H1 (cell line): ENCODE measurements around the gene CCDC198. TPM values are rescaled to one million over a fixed set of nuclear protein-coding genes. Genes with fewer than 3 reads are reported as not detected.

Experiments
- CTCF ChIA-PET: fragments of 300-600 bp; sonication (Branson Sonifier 250); formaldehyde crosslinking; loops from one replicate; lab custom pipeline; 2021; ENCODE audit not compliant: partially characterized antibody; lab: Charles Lee
- POLR2A ChIA-PET: fragments of 300-600 bp; sonication (Branson Sonifier 250); formaldehyde crosslinking; loops from one replicate; lab custom pipeline; 2021; ENCODE audit warnings: inconsistent platforms; ENCODE audit not compliant: partially characterized antibody; lab: Charles Lee
- DNase-seq, 2 experiments: peaks; one replicate each; pipeline versions ENCODE4 v3.0.0 to v3.0.0-alpha.2; 2010 to 2022; ENCODE audit warnings: low spot score in 2 of 2, low read depth in 1 of 2, mixed read lengths in 1 of 2
- FAIRE-seq: peaks from 2 replicates; lab custom pipeline; 2011; peaks lifted over from hg19 to GRCh38; lab: Jason Lieb, UNC
- H2AFZ ChIP-seq: 2 replicates; pipeline ENCODE4 v1.8.1; 2012; ENCODE audit warnings: low read length, inconsistent platforms
- H2AK5ac ChIP-seq: 2 replicates; pipeline ENCODE4 v1.6.1; 2013; ENCODE audit warnings: low read depth, low read length
- H2BK120ac ChIP-seq: replicated peaks from 2 replicates; pipeline ENCODE3; 2013; ENCODE audit warnings: low read depth, low read length, inconsistent platforms
- H2BK12ac ChIP-seq: 2 replicates; pipeline ENCODE4 v1.6.1; 2013; ENCODE audit warnings: low read depth, low read length
- H2BK15ac ChIP-seq: 2 replicates; pipeline ENCODE4 v1.6.1; 2013; ENCODE audit warnings: low read length
- H2BK20ac ChIP-seq: 2 replicates; pipeline ENCODE4 v1.6.1; 2013; ENCODE audit warnings: low read length
- H2BK5ac ChIP-seq: 2 replicates; pipeline ENCODE4 v1.6.1; 2013; ENCODE audit warnings: low read depth, low read length
- H3K14ac ChIP-seq: 2 replicates; pipeline ENCODE4 v1.6.1; 2013; ENCODE audit warnings: inconsistent platforms; ENCODE audit not compliant: insufficient read length
- H3K18ac ChIP-seq: 2 replicates; pipeline ENCODE4 v1.6.1; 2013; ENCODE audit warnings: low read length; ENCODE audit errors: extremely low read depth
- H3K23ac ChIP-seq: 2 replicates; pipeline ENCODE4 v1.6.1; 2013; ENCODE audit warnings: inconsistent platforms; ENCODE audit not compliant: insufficient read length
- H3K23me2 ChIP-seq: 2 replicates; pipeline ENCODE4 v1.6.1; 2013; ENCODE audit warnings: low read depth, low read length
- H3K27ac ChIP-seq: 2 replicates; pipeline ENCODE4 v1.6.1; 2011; ENCODE audit warnings: low read depth, low read length, inconsistent platforms
- H3K27me3 ChIP-seq, 4 experiments: replicated peaks in 1 of 4; 1 replicate in 1 of 4; 2 replicates in 3 of 4; pipeline versions ENCODE4 v1.6.1 to v1.8.1; 2011 to 2013; ENCODE audit warnings: low read length in 3 of 4, mild to moderate bottlenecking in 3 of 4, inconsistent platforms in 2 of 4, mixed read lengths in 2 of 4, moderate library complexity in 1 of 4; ENCODE audit not compliant: control insufficient read depth in 3 of 4, insufficient read depth in 3 of 4; ENCODE audit errors: extremely low read depth in 1 of 4
- H3K36me3 ChIP-seq, 4 experiments: 2 replicates each; pipeline versions ENCODE4 v1.6.1 to v1.8.1; 2011 to 2013; ENCODE audit warnings: mild to moderate bottlenecking in 4 of 4, low read length in 3 of 4, moderate library complexity in 2 of 4, control low read depth in 1 of 4, inconsistent platforms in 1 of 4; ENCODE audit not compliant: insufficient read depth in 4 of 4, control insufficient read depth in 2 of 4
- H3K4ac ChIP-seq: replicated peaks from 2 replicates; pipeline ENCODE3; 2013; ENCODE audit warnings: low read length, low read depth, mixed read lengths, inconsistent platforms; ENCODE audit not compliant: insufficient read length
- H3K4me1 ChIP-seq, 4 experiments: replicated peaks in 1 of 4; 1 replicate in 1 of 4; 2 replicates in 3 of 4; pipeline versions ENCODE4 v1.6.1 to v1.8.1; 2011 to 2013; ENCODE audit warnings: low read length in 3 of 4, inconsistent platforms in 2 of 4, mixed read lengths in 1 of 4; ENCODE audit not compliant: insufficient read depth in 4 of 4, control insufficient read depth in 3 of 4
- H3K4me2 ChIP-seq, 2 experiments: 2 replicates each; pipeline versions ENCODE4 v1.6.1 to v1.8.1; 2011 to 2013; ENCODE audit warnings: low read depth in 2 of 2, low read length in 2 of 2, control low read depth in 1 of 2, inconsistent platforms in 1 of 2, mild to moderate bottlenecking in 1 of 2; ENCODE audit not compliant: insufficient read depth in 1 of 2
- H3K4me3 ChIP-seq, 4 experiments: fragments of 200-600, 300-600 bp in 1 of 4; sonication (generic), shearing (Covaris generic), sonication (Bioruptor Twin) in 1 of 4; 2 replicates each; pipeline versions ENCODE4 v1.5.1 to v1.8.1; 2011 to 2016; ENCODE audit warnings: low read length in 4 of 4, low read depth in 3 of 4, control low read depth in 2 of 4, inconsistent platforms in 2 of 4, mild to moderate bottlenecking in 2 of 4, mixed read lengths in 1 of 4, moderate library complexity in 1 of 4; ENCODE audit not compliant: insufficient read depth in 2 of 4; ENCODE audit errors: extremely low read depth in 1 of 4
- H3K56ac ChIP-seq: replicated peaks from 2 replicates; pipeline ENCODE3; 2013; ENCODE audit warnings: low read depth, mild to moderate bottlenecking, mixed read lengths, low read length, inconsistent platforms; ENCODE audit not compliant: insufficient read length
- H3K79me1 ChIP-seq: 2 replicates; pipeline ENCODE4 v1.6.1; 2013; ENCODE audit warnings: low read depth, low read length, control low read depth
- H3K79me2 ChIP-seq, 2 experiments: 2 replicates each; pipeline versions ENCODE4 v1.6.1 to v1.8.1; 2012 to 2013; ENCODE audit warnings: low read length in 2 of 2, mild to moderate bottlenecking in 2 of 2, inconsistent platforms in 1 of 2; ENCODE audit not compliant: insufficient read depth in 2 of 2, control insufficient read depth in 1 of 2
- H3K9ac ChIP-seq, 4 experiments: replicated peaks in 1 of 4; 1 replicate in 1 of 4; 2 replicates in 3 of 4; pipeline versions ENCODE4 v1.6.1 to v1.8.1; 2011 to 2013; ENCODE audit warnings: low read depth in 3 of 4, low read length in 3 of 4, control low read depth in 2 of 4, mild to moderate bottlenecking in 2 of 4, moderate library complexity in 2 of 4, inconsistent platforms in 1 of 4; ENCODE audit errors: extremely low read depth in 1 of 4
- H3K9me3 ChIP-seq, 2 experiments: 2 replicates each; pipeline versions ENCODE4 v1.6.1 to v1.8.1; 2012 to 2013; ENCODE audit warnings: mild to moderate bottlenecking in 2 of 2, moderate library complexity in 2 of 2, control low read depth in 1 of 2, inconsistent platforms in 1 of 2, low read depth in 1 of 2, low read length in 1 of 2, mixed read lengths in 1 of 2; ENCODE audit not compliant: insufficient read depth in 2 of 2
- H4K20me1 ChIP-seq, 2 experiments: replicated peaks in 1 of 2; 2 replicates each; pipeline versions ENCODE3 to v1.8.1; 2011 to 2013; ENCODE audit warnings: inconsistent platforms in 2 of 2, low read length in 2 of 2, mild to moderate bottlenecking in 1 of 2; ENCODE audit not compliant: insufficient read depth in 2 of 2, control insufficient read depth in 1 of 2
- H4K5ac ChIP-seq: 2 replicates; pipeline ENCODE4 v1.6.1; 2013; ENCODE audit warnings: low read length, low read depth, mixed read lengths, inconsistent platforms; ENCODE audit not compliant: insufficient read length
- H4K8ac ChIP-seq: 2 replicates; pipeline ENCODE4 v1.8.0; 2013; ENCODE audit warnings: mild to moderate bottlenecking, moderate library complexity, low read length, inconsistent platforms; ENCODE audit not compliant: insufficient read depth; ENCODE audit errors: extremely low read depth
- H4K91ac ChIP-seq: replicated peaks from 2 replicates; pipeline ENCODE3; 2013; ENCODE audit warnings: low read length, mixed read lengths, inconsistent platforms; ENCODE audit not compliant: insufficient read length
- MAX ChIP-seq: IDR thresholded peaks from 2 replicates; pipeline ENCODE4 v1.6.1; 2012; ENCODE audit warnings: inconsistent platforms
- POLR2A ChIP-seq, 2 experiments: IDR thresholded peaks; 1 replicate in 1 of 2; 2 replicates in 1 of 2; pipeline ENCODE4 v1.6.1; 2011; ENCODE audit warnings: low read depth in 2 of 2, low read length in 2 of 2, mild to moderate bottlenecking in 2 of 2; ENCODE audit errors: control extremely low read depth in 1 of 2
- polyA plus RNA-seq, 7 experiments: library from polyadenylated mRNA; depleted of rRNA in 3 of 7; stranded (reverse) in 5 of 7; unstranded in 2 of 7; fragments of >200 nt in 5 of 7; fragments of 200-250 nt in 2 of 7; gene quantifications; 1 replicate in 5 of 7; 2 replicates in 1 of 7; 4 replicates in 1 of 7; pipeline versions ENCODE4 v1.2.1 to v1.2.3, GENCODE V29; 2011 to 2013; ENCODE audit warnings: missing spikeins in 2 of 7, mixed read lengths in 2 of 7
- total RNA-seq: library from RNA; stranded (reverse); fragmentation: NEBNext Ultra II Directional; extraction: Animal tissue kit (Norgen Biotek cat#: 25700); gene quantifications from 2 replicates; pipeline ENCODE4 v1.2.1, GENCODE V29; 2021

CCDC198 gene
- total and polyA plus RNA-seq, 2 of the 8 experiments (the other 6 are each of a cell fraction or from before 2014, with no cell fraction given) = not detected

- Histone ChIP-seq H2AK5ac (no peak overlapping the region), H2BK12ac (no peak overlapping the region), H3K4me2 (no peak overlapping the region), H3K79me2 (no peaks in the 10 kb centered on the region), H2BK20ac (no peak overlapping the region), H3K9me3 (no peaks in the 10 kb centered on the region), H4K8ac (no peak overlapping the region), H4K91ac (no peak overlapping the region), H3K18ac (no peak overlapping the region), H2BK5ac (no peak overlapping the region), H2BK15ac (no peak overlapping the region), H3K56ac (no peak overlapping the region), H3K23ac (no peak overlapping the region), H3K23me2 (no peaks in the 10 kb centered on the region), H3K4me3 (no peak overlapping the region), H3K4ac (no peak overlapping the region), H4K5ac (no peak overlapping the region), H2AFZ (no peak overlapping the region), H3K79me1 (no peaks in the 10 kb centered on the region; the same call in 1 of the 2 replicates), H3K36me3 (no peaks in the 10 kb centered on the region), H3K27me3 (no peaks in the 10 kb centered on the region), H2BK120ac (no peak overlapping the region), H3K9ac (no peak overlapping the region), H3K4me1 (no peaks in the 10 kb centered on the region), H4K20me1 (no peaks in the 10 kb centered on the region), H3K14ac (no peak overlapping the region), H3K27ac (no peak overlapping the region)
- ChIA-PET CTCF (interaction anchor here (1.1 kb wide), 1 partner anchor 341 kb away, joined by 4 read pairs; no protein-coding TSS in a partner anchor), POLR2A (no interaction called here)
- FAIRE-seq = no peak
- TF ChIP-seq POLR2A (IDR thresholded peaks at IDR 0.05; ENCODE audit: control extremely low read depth in 1 of 2, low read depth in 2 of 2, low read length in 2 of 2) = no peak
- no peak for TF ChIP-seq MAX
- no peak for DNase-seq
Measured at GRCh38 chr14:57530571-57530970, 36.9 kb upstream of the CCDC198 start.
